ENCODE data around the gene UPF2. TPM values are rescaled to one million over a fixed set of nuclear protein-coding genes. Genes with fewer than 3 reads are reported as not detected.

UPF2 gene
- total and polyA plus RNA-seq, 2 of the 4 experiments (the other 2 are of a cell fraction) = 9.2 to 14.3 TPM

GRCh38 chr10:11896549-11897200 is 145.9 kb downstream of the UPF2 start:
- BruUV-seq (replicated peaks) = no TSS peak
- Histone ChIP-seq H3K9ac (ENCODE audit: low read depth, low read length) (no peak overlapping the region), H3K79me1 (ENCODE audit: low read depth in 1 of 2, low read length in 2 of 2) (no peaks in the 10 kb centered on the region), H3K9me3 (ENCODE audit: control insufficient read depth, insufficient read depth, low read length) (no peaks in the 10 kb centered on the region), H4K8ac (ENCODE audit: low read depth in 2 of 2, low read length in 2 of 2) (no peak overlapping the region), H3K36me3 (ENCODE audit: control insufficient read depth, insufficient read depth, low read length) (no peaks in the 10 kb centered on the region), H2AK9ac (replicated peaks; ENCODE audit: low read depth, low read length, poor library complexity) (no peak overlapping the region), H4K20me1 (ENCODE audit: insufficient read depth, low read length) (no peaks in the 10 kb centered on the region), H3K4me2 (ENCODE audit: low read depth, low read length) (no peak overlapping the region), H3K27ac (ENCODE audit: insufficient read depth, low read length) (no peak overlapping the region), H3K14ac (replicated peaks; ENCODE audit: low read depth, low read length) (no peak overlapping the region), H4K5ac (ENCODE audit: low read depth, low read length) (no peak overlapping the region), H3K56ac (ENCODE audit: extremely low read depth, insufficient read depth, low read length) (no peak overlapping the region), H3K4ac (ENCODE audit: low read depth, low read length) (no peak overlapping the region), H3K27me3 (ENCODE audit: control insufficient read depth, insufficient read depth, low read length) (no peaks in the 10 kb centered on the region), H2AK5ac (ENCODE audit: low read depth, low read length) (no peak overlapping the region), H3K23ac (ENCODE audit: low read depth, low read length) (no peak overlapping the region), H2BK20ac (ENCODE audit: low read depth, low read length) (no peak overlapping the region), H3K4me1 (ENCODE audit: control insufficient read depth, insufficient read depth, low read length) (peaks cover 3% of the 10 kb centered on the region; the same call in 1 of the 2 replicates), H3K4me3 (ENCODE audit: insufficient read depth, low read depth, low read length) (no peak overlapping the region), H2BK5ac (ENCODE audit: low read depth, low read length, poor library complexity, severe bottlenecking) (no peak overlapping the region), H3K18ac (ENCODE audit: low read depth, low read length) (no peak overlapping the region), H4K91ac (ENCODE audit: insufficient read depth, low read depth, low read length) (no peak overlapping the region), H2AFZ (replicated peaks; ENCODE audit: low read length, poor library complexity) (no peak overlapping the region), H3K9me1 (ENCODE audit: insufficient read depth, low read length) (peaks cover 10% of the 10 kb centered on the region; the same call in 1 of the 2 replicates), H2BK15ac (ENCODE audit: low read depth, low read length) (no peak overlapping the region), H2BK120ac (ENCODE audit: low read depth, low read length) (no peak overlapping the region)
- DNase-seq (no peak), ATAC-seq (ENCODE audit: low read depth) (no peak)
- WGBS, 2 experiments (ENCODE audit: extremely low coverage in 2 of 2, insufficient read length in 1 of 2) = no CpG with 5 or more reads among the region's 5 CpGs
- in situ Hi-C loops (cut with MboI; ENCODE audit: low sequenced_read_pairs) (no loop called here), intact Hi-C loops (cut with micrococcal nuclease) (no loop called here), dilution Hi-C loops (cut with HindIII; ENCODE audit: low sequenced_read_pairs, unreplicated experiment) (no loop called here)
- TF ChIP-seq, protein P1, sequence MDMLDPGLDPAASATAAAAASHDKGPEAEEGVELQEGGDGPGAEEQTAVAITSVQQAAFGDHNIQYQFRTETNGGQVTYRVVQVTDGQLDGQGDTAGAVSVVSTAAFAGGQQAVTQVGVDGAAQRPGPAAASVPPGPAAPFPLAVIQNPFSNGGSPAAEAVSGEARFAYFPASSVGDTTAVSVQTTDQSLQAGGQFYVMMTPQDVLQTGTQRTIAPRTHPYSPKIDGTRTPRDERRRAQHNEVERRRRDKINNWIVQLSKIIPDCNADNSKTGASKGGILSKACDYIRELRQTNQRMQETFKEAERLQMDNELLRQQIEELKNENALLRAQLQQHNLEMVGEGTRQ (IDR thresholded peaks at IDR 0.05; ENCODE audit: low read depth, low read length) = no peak
- TF ChIP-seq MAFK (IDR thresholded peaks at IDR 0.05; ENCODE audit: low read depth, low read length) (no peak), BHLHE40 (IDR thresholded peaks at IDR 0.05; ENCODE audit: low read depth, low read length) (no peak), MXI1 (IDR thresholded peaks at IDR 0.05; ENCODE audit: borderline replicate concordance, low read depth, low read length) (no peak), FOS (IDR thresholded peaks at IDR 0.05; ENCODE audit: low read depth, low read length) (no peak), MAZ (IDR thresholded peaks at IDR 0.05; ENCODE audit: borderline replicate concordance, low read depth, low read length) (no peak), RAD21 (IDR thresholded peaks at IDR 0.05; ENCODE audit: low read length) (no peak), NFE2L2 (IDR thresholded peaks at IDR 0.05; ENCODE audit: low read depth, low read length) (no peak), CTCF (conservative IDR thresholded peaks at IDR 0.05; ENCODE audit: low read depth, low read length) (no peak), CEBPB (IDR thresholded peaks at IDR 0.05; ENCODE audit: low read depth, low read length) (no peak), SMC3 (IDR thresholded peaks at IDR 0.05; ENCODE audit: low read depth, low read length) (no peak), POLR2A (IDR thresholded peaks at IDR 0.05; ENCODE audit: low read depth, low read length) (no peak)
- ChIA-PET POLR2A (ENCODE audit: unreplicated experiment) (no interaction called here), CTCF (no interaction called here)
